GM08714 (cell line): ENCODE results near the gene SYCE1L.

ENCODE experiments used
- H3K4me3 ChIP-seq: fragments of 200-500 bp; sonication (Bioruptor generic); 2 replicates; pipeline ENCODE4 v1.5.1; 2014; ENCODE audit warnings: mild to moderate bottlenecking, low read length, inconsistent platforms
- ZNF274 ChIP-seq: IDR thresholded peaks from 2 replicates; pipeline ENCODE4 v1.6.1; 2012; ENCODE audit warnings: mild to moderate bottlenecking, low read depth, low read length

SYCE1L gene

DNA sequence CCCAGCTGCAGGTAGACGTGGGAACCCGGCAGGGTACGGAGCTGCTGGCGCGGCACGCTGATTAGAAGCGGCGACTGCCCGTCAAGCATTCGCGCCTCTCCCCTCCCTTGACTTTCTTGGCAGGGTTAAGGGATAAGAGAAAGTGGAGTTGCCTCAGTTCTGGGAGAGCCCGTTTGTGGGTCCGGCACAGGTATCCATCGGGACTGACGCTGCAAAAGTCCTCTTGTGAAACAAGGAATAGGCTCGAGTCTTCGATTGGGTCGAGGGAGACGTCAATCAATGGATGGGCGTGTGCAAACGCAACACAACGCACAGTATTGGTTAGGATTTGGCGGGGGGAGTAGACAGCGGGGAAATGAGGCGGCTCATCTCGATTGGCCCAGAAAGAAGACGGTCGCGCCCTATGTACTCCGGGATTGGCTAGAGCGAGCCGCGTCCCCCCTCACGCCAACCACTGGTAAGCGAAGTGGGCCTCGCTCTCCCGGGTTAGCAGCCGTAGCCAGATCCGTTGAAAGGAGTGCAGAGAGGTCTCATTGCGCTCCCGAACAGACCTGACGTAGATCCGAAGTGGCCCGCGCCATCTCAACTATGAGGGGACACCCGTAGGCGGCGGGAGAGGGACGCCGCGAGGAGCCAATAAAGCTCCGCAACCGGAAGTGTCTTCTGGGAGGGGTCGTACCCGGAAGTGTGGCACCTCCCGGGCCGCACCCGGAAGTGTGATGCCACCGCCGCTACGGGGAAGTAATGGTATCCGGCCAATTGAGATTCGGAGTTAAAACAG is 8.5 kb upstream of the SYCE1L start, which contains the start of gene MON1B:
MON1B (plus strand) TSS at position 713 of the 781 bp plus-strand sequence. CDS start 296 bp downstream, outside the sequence.
- H3K4me3 ChIP-seq = peak within 1 kb of the TSS; percentile 96
- TF ChIP-seq ZNF274 = no peak

GRCh38 chr16:77191259-77191969 is 7.8 kb upstream of the SYCE1L start:
- H3K4me3 ChIP-seq = peak overlapping the region; percentile 96
- TF ChIP-seq ZNF274 = no peak

- no peak overlapping the region for H3K4me3 ChIP-seq
- TF ChIP-seq ZNF274 = no peak
These were observed 5.8 kb upstream of the SYCE1L start for GRCh38 chr16:77193377-77193776.

DNA sequence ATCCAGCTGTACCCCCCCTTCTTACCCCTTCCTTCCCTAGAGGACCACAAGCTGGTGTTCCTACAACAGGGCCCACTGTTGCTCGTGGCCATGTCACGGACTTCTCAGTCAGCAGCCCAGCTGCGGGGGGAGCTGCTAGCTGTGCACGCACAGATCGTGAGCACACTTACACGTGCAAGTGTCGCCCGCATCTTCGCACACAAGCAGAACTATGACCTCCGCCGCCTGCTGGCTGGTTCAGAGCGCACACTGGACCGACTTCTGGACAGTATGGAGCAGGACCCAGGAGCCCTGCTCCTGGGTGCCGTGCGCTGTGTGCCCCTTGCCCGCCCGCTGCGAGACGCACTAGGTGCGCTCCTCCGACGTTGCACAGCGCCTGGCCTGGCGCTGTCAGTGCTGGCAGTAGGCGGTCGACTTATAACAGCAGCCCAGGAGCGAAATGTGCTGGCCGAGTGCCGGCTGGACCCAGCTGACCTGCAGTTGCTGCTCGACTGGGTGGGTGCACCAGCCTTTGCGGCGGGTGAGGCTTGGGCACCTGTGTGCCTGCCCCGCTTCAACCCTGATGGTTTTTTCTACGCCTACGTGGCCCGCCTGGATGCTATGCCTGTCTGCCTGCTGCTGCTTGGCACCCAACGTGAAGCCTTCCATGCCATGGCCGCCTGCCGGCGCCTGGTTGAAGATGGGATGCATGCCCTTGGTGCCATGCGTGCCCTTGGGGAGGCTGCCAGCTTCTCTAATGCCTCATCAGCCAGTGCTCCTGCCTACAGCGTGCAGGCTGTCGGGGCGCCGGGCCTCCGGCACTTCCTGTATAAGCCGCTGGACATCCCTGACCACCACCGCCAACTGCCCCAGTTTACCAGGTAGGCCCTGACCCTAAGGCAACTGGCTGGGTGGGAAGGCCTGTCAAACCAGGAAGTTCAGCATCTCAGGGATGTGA is 4.6 kb upstream of the SYCE1L start:
- no peak overlapping the region for H3K4me3 ChIP-seq

DNA sequence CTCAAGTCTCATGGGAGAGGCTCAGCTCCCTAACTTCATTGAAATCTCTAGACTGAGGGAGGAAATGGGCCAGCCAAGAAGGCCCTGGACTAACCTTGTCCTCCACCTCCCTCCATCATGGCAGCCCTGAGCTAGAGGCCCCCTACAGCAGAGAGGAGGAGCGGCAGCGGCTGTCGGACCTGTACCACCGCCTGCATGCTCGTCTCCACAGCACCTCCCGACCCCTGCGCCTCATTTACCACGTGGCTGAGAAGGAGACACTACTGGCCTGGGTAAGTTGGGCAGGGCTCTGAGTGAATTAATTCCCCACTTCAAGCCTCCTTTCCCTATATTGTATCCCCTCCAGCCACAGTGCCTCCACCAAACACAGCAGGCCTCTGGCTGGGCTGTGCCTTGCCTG is 3.8 kb upstream of the SYCE1L start:
- no peak for TF ChIP-seq ZNF274
- no peak overlapping the region for H3K4me3 ChIP-seq

More for the DNA sequence above, 4.6 kb upstream of the SYCE1L start:
- TF ChIP-seq ZNF274 = no peak

- H3K4me3 ChIP-seq = no peak overlapping the region
- TF ChIP-seq ZNF274 = no peak
These were observed 1.5 kb upstream of the SYCE1L start for GRCh38 chr16:77197747-77198146.

DNA sequence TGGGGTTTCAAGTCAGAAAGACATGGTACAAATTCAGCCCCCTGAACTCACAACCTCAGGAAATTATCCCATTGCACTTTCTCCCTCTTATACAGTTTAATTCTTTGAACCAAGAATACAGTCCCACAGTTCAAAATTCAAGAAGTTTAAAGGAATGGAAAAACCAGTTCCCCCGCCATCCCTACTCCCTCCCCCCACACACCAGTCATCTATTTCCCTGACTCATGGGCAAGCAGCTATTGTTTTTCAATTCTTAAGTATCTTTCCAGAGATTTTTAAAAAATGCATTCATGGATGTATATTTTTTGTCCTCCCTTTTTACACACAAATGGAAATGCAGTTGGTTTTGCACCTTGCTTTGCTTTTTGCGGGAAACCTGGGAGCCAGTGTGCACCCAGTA is 7.3 kb downstream of the SYCE1L start:
- no peak for TF ChIP-seq ZNF274
- no peak overlapping the region for H3K4me3 ChIP-seq

GRCh38 chr16:77207030-77207429 is 7.8 kb downstream of the SYCE1L start:
- TF ChIP-seq ZNF274 = no peak
- H3K4me3 ChIP-seq = no peak overlapping the region

DNA sequence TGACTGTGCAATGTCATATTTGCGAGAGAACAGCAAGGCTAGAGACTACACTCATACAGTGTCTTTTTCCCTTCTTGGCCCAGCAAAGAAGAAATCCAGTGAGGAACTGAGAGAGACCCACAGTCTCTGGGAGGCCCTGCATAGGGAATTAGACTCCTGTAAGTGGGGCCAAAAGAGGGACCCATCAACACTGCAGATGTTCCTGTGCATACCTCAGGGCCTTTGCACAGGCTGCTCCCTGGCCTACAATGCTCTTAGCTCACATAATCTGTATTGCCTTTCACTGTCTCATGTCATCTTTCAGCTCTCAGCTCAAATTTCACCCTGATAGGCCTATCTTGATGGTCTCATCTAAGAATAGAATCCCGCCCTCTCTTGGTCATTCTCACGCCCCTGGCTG is 9.2 kb downstream of the SYCE1L start:
- TF ChIP-seq ZNF274 = no peak
- H3K4me3 ChIP-seq = no peak overlapping the region

DNA sequence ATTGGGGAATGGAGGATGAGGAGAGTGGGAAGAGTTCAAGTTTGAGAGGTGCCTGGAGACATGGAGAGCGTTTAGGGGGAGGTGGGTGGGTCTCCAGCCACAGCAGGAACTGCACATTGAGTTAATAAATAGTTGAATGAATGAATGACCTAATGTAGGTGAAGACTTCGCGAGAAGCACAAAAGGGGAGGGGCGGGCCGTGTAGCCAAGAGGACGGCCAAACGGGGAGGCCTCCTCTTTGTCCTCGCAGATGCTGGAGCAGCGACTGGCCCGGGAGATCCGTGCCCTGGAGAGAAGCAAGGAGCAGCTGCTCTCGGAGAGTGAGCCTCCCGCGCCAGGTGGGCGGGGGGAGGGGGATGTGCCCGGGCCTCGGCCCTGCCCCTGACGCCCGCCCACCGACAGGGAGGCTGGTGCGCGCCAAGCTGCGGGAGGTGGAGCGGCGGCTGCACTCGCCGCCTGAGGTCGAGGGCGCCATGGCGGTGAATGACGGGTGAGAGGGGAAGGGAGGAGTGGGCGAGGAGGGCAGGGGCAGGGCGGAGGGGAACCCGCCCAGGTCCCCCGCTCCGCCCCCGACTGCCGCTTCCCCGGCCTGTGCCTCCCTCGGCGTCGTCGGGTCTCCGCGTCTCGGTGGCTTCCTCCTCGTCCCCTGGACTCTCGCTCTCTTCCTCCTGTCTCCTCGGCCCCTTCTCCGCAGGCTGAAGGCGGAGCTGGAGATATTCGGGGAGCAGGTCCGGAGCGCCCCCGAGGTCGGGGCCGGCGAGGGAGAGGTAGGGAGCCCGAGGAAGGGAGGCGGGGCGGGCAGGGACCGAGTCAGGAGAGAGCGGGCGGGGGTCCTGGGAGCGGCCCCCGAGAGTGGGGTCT is 12.9 kb downstream of the SYCE1L start:
- peak overlapping the region; percentile 72 for H3K4me3 ChIP-seq
- no peak for TF ChIP-seq ZNF274

GRCh38 chr16:77212741-77213541 is 13.7 kb downstream of the SYCE1L start:
- TF ChIP-seq ZNF274 = no peak
- peak overlapping the region; percentile 72 for H3K4me3 ChIP-seq

- no peak overlapping the region for H3K4me3 ChIP-seq
- no peak for TF ChIP-seq ZNF274
These were observed 14.4 kb downstream of the SYCE1L start for GRCh38 chr16:77213542-77214106.
